ENCODE results near the gene PDIA5. TPM values are rescaled to one million over a fixed set of nuclear protein-coding genes. Genes with fewer than 3 reads are reported as not detected.

PDIA5 gene
- polyA plus RNA-seq (2012; ENCODE audit: insufficient read length, low read depth), result 11.4 TPM

- TF ChIP-seq POLR2AphosphoS5 (IDR thresholded peaks at IDR 0.05; ENCODE audit: low read depth, low read length), result peak; percentile 46; the same call in 1 of the 2 replicates
- TF ChIP-seq, protein P1, sequence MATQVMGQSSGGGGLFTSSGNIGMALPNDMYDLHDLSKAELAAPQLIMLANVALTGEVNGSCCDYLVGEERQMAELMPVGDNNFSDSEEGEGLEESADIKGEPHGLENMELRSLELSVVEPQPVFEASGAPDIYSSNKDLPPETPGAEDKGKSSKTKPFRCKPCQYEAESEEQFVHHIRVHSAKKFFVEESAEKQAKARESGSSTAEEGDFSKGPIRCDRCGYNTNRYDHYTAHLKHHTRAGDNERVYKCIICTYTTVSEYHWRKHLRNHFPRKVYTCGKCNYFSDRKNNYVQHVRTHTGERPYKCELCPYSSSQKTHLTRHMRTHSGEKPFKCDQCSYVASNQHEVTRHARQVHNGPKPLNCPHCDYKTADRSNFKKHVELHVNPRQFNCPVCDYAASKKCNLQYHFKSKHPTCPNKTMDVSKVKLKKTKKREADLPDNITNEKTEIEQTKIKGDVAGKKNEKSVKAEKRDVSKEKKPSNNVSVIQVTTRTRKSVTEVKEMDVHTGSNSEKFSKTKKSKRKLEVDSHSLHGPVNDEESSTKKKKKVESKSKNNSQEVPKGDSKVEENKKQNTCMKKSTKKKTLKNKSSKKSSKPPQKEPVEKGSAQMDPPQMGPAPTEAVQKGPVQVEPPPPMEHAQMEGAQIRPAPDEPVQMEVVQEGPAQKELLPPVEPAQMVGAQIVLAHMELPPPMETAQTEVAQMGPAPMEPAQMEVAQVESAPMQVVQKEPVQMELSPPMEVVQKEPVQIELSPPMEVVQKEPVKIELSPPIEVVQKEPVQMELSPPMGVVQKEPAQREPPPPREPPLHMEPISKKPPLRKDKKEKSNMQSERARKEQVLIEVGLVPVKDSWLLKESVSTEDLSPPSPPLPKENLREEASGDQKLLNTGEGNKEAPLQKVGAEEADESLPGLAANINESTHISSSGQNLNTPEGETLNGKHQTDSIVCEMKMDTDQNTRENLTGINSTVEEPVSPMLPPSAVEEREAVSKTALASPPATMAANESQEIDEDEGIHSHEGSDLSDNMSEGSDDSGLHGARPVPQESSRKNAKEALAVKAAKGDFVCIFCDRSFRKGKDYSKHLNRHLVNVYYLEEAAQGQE (IDR thresholded peaks at IDR 0.05; ENCODE audit: insufficient read depth in 1 of 2, low read depth in 2 of 2, low read length in 2 of 2), result no peak
- peak; percentile 28 for TF ChIP-seq FOXP2 (optimal IDR thresholded peaks at IDR 0.05; ENCODE audit: borderline replicate concordance, extremely low read depth, extremely low read length, insufficient read depth)
These were observed at the start of gene PDIA5 for GRCh38 chr3:123066896-123067688. Gene PDIA5, plus strand, starts transcription at chr3:123067025. Its CDS starts 140 bp downstream, at chr3:123067165.

DNA sequence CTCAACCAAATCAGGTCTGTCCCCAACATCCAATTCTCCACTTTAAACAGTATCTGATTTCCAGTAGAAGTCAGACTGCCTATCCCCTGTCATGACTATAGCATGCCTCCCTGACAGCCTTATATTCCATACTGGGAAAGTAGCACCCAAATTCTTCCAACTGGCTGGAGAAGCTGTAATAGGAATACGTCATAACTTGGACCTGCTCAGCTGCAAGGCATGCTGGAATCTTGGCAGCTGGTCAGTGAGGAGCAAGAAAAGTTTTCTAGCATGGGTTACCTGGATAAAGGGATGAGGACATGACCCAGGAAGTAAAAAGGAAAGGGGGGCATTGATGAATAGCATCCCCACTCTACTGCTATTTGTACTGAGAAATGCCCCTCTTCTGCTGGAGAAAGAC, 48.1 kb upstream of the PDIA5 start:
- TF ChIP-seq POLR2AphosphoS5 (IDR thresholded peaks at IDR 0.05; ENCODE audit: low read depth, low read length), result no peak
- no peak for TF ChIP-seq SIN3A (IDR thresholded peaks at IDR 0.05; ENCODE audit: borderline replicate concordance, insufficient read depth, low read length)
- no peak for TF ChIP-seq TAF1 (IDR thresholded peaks at IDR 0.05; ENCODE audit: borderline replicate concordance, insufficient read depth, low read length)
- TF ChIP-seq, protein P1 (IDR thresholded peaks at IDR 0.05; ENCODE audit: insufficient read depth in 1 of 2, low read depth in 2 of 2, low read length in 2 of 2), result no peak
- TF ChIP-seq FOXP2 (optimal IDR thresholded peaks at IDR 0.05; ENCODE audit: borderline replicate concordance, extremely low read depth, extremely low read length, insufficient read depth), result no peak

DNA sequence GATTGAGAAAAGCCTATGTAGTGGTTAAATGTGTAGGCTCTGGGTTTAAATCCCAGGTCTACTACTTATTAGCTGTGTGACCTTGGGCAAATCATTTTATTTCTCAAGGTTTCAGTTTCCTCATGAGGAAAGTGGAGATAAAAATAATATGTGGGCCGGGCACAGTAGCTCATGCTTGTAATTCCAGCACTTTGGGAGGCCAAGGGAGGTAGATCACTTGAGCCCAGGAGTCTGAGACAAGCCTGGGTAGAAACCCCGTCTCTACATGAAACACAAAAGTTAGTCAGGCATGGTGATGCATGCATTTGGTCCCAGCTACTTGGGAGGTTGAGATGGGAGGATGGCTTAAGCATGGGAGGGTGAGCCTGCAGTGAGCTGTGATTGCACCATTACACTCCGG, 47.7 kb upstream of the PDIA5 start:
- TF ChIP-seq, protein P1 (IDR thresholded peaks at IDR 0.05; ENCODE audit: insufficient read depth in 1 of 2, low read depth in 2 of 2, low read length in 2 of 2), result no peak
- TF ChIP-seq POLR2AphosphoS5 (IDR thresholded peaks at IDR 0.05; ENCODE audit: low read depth, low read length) (no peak), FOXP2 (optimal IDR thresholded peaks at IDR 0.05; ENCODE audit: borderline replicate concordance, extremely low read depth, extremely low read length, insufficient read depth) (no peak), TAF1 (IDR thresholded peaks at IDR 0.05; ENCODE audit: borderline replicate concordance, insufficient read depth, low read length) (no peak), SIN3A (IDR thresholded peaks at IDR 0.05; ENCODE audit: borderline replicate concordance, insufficient read depth, low read length) (no peak)

GRCh38 chr3:123019591-123019990, 47.2 kb upstream of the PDIA5 start:
- TF ChIP-seq POLR2AphosphoS5 (IDR thresholded peaks at IDR 0.05; ENCODE audit: low read depth, low read length) (no peak), SIN3A (IDR thresholded peaks at IDR 0.05; ENCODE audit: borderline replicate concordance, insufficient read depth, low read length) (no peak), FOXP2 (optimal IDR thresholded peaks at IDR 0.05; ENCODE audit: borderline replicate concordance, extremely low read depth, extremely low read length, insufficient read depth) (no peak), TAF1 (IDR thresholded peaks at IDR 0.05; ENCODE audit: borderline replicate concordance, insufficient read depth, low read length) (no peak)
- TF ChIP-seq, protein P1 (IDR thresholded peaks at IDR 0.05; ENCODE audit: insufficient read depth in 1 of 2, low read depth in 2 of 2, low read length in 2 of 2), result no peak
